GM13976 (cell line): Measurements from ENCODE around the gene TSC2.

Experiments
- DNase-seq: peaks from one replicate; pipeline ENCODE4 v3.0.0; 2012; ENCODE audit warnings: low spot score
- CTCF ChIP-seq: IDR thresholded peaks from 2 replicates; pipeline ENCODE4 v1.5.1; 2012; ENCODE audit warnings: borderline replicate concordance, mild to moderate bottlenecking; ENCODE audit not compliant: insufficient read depth; ENCODE audit errors: extremely low read depth, missing control alignments, control extremely low read depth
- in situ Hi-C: fragments of 300-500 bp; cut with MboI; formaldehyde crosslinking; loops from one replicate; pipeline ENCODE4 v1.12.0; 2022; ENCODE audit warnings: low sequenced_read_pairs, mixed read lengths, inconsistent platforms; ENCODE audit not compliant: unreplicated experiment

TSC2 gene

DNA sequence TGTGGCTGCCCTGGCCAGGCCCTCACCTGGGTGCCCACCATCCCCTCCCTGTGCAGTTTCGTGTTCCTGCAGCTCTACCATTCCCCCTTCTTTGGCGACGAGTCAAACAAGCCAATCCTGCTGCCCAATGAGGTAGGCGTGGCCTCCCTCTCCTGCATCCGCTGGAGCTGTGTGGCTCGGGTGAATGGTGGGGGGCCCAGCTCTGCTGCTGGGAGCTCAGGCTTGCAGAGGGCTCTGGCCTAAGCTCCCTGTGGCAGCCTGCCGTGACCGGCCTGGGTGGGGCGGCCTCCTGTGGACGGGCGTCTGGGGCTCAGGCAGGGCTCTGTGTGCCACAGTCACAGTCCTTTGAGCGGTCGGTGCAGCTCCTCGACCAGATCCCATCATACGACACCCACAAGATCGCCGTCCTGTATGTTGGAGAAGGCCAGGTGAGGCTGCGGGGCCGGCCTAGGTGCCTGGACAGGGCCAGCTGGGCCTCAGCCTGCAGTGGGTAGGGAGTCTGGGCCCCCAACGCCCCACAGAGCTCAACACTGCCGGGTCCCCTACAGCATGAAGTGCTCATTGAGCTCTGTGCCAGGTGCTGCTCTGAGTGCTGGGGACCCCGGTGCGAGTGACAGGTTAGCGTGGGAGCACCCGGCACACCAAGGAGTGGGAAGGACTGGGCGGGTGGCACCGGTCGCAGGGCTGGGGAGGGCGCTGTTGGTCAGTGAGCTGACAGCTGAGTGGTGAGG, 37.3 kb downstream of the TSC2 start:
- no peak for DNase-seq
- TF ChIP-seq CTCF: no peak
- in situ Hi-C loops: no loop called here

DNA sequence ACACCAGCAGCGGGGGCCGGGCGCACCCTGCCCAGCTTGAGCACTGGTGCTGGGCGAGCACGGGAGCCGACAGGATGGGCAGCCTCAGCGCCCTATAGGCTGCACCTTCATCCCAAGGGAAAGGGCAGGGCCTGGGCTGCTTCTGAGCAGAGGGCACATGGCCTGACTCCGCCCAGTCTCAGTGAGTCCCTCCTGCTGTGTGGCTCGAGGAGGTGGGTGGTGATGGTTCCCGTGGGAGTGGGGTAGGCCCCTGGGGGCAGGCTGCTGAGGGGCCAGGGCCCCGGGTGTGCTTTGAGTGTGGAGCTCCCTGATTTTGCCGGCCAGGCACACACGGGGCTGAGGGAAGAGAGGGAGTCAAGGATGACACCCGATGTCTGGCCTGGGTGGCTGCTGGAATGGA, 37.9 kb downstream of the TSC2 start:
- no peak for DNase-seq
- TF ChIP-seq CTCF: no peak
- in situ Hi-C loops: no loop called here

GRCh38 chr16:2086106-2086742, 38.4 kb downstream of the TSC2 start:
- DNase-seq: no peak
- no peak for TF ChIP-seq CTCF
- in situ Hi-C loops: no loop called here

- in situ Hi-C loops: no loop called here
- TF ChIP-seq CTCF: no peak
- DNase-seq: no peak
Observed at GRCh38 chr16:2086812-2087747, 39.3 kb downstream of the TSC2 start.

DNA sequence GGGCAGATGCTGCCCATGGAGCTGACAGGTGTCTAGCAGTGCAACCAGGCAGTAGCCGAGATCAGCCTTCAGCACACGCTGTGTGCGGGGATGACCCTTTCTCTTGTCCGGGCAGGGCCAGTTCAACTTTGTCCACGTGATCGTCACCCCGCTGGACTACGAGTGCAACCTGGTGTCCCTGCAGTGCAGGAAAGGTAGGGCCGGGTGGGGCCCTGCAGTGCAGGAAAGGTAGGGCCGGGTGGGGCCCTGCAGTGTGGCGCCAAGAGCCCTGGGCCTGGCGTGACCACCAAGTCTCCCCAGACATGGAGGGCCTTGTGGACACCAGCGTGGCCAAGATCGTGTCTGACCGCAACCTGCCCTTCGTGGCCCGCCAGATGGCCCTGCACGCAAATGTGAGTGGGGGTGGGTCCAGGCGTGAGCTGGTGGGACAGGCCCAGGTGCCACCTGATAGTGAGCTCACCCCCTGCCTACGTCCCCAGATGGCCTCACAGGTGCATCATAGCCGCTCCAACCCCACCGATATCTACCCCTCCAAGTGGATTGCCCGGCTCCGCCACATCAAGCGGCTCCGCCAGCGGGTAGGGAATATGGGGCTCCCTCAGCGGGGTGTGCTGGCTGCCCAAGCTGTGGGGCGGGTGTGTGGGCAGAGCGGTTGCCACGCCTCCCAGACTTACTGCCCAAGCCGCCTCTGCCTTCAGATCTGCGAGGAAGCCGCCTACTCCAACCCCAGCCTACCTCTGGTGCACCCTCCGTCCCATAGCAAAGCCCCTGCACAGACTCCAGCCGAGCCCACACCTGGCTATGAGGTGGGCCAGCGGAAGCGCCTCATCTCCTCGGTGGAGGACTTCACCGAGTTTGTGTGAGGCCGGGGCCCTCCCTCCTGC, 40.2 kb downstream of the TSC2 start:
- in situ Hi-C loops: no loop called here
- no peak for DNase-seq
- no peak for TF ChIP-seq CTCF
